GM12875 (cell line): ENCODE measurements around the gene ATP11B.

Experiments
- H3K4me3 ChIP-seq: one replicate; pipeline ENCODE4 v1.5.1; 2011; ENCODE audit warnings: low read depth, low read length, control low read depth
- TF ChIP-seq, protein P1 (sequence below): IDR thresholded peaks from 2 replicates; pipeline ENCODE4 v1.5.1; 2011; ENCODE audit warnings: low read depth, mild to moderate bottlenecking, control low read depth, inconsistent platforms, low read length, moderate library complexity, borderline replicate concordance; ENCODE audit not compliant: insufficient read depth

Gene ATP11B

DNA sequence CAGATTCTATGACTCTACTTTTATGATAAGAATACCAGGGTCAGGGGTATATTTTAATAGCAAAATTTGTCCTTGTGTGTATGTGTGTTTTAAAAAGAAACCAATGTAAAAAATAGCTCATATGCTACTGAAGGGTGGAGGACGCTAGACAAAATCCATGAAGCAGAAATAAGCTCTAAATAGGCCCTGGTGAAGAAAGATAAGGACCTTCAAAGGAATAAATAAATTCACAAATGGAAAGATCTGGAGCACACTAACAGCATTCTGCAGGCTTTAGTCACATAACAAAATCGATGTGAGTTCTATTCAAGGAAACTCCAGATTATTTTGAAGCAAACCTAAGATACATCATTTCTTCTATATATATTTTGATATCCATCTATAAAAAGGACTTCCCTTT is 27.2 kb upstream of the ATP11B start:
- TF ChIP-seq, protein P1, sequence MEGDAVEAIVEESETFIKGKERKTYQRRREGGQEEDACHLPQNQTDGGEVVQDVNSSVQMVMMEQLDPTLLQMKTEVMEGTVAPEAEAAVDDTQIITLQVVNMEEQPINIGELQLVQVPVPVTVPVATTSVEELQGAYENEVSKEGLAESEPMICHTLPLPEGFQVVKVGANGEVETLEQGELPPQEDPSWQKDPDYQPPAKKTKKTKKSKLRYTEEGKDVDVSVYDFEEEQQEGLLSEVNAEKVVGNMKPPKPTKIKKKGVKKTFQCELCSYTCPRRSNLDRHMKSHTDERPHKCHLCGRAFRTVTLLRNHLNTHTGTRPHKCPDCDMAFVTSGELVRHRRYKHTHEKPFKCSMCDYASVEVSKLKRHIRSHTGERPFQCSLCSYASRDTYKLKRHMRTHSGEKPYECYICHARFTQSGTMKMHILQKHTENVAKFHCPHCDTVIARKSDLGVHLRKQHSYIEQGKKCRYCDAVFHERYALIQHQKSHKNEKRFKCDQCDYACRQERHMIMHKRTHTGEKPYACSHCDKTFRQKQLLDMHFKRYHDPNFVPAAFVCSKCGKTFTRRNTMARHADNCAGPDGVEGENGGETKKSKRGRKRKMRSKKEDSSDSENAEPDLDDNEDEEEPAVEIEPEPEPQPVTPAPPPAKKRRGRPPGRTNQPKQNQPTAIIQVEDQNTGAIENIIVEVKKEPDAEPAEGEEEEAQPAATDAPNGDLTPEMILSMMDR: no peak
- H3K4me3 ChIP-seq: no peak overlapping the region

DNA sequence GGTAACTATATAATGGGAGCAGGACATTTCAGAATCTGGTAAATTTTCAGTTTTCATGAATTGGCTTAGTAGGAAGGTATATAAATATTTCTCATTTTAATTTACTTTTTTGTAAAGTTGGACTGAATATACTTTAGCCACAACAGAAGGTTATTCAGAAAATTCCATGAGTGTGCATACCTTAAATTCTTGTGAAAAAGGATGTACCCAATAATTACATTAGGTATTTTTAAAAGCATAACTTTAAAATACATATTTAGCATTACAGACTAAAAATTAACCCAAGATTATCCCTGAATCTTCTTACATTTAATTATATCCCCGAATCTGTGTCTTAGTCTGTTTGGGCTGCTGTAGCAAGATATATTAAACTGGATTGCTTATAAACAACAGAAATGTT is 24.9 kb upstream of the ATP11B start:
- TF ChIP-seq, protein P1: no peak
- H3K4me3 ChIP-seq: no peak overlapping the region

DNA sequence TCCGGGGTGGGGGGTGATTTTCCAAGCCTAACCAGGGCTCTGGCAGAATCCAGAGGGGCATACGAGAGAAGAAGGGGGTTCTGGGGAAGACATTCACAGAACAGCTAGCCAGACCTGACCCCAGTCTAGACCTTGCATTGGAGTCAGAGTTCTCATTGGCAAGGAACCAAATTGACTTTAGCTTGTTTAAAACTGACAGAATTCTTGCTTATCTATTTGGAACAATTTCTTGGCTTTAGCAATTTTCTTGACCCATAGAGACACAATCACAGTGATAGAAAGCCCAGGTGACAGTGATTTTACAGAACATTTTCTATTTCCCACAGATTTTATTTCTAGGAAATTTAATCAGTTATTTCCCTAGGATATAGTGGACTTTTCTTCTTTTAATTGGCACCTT is 23.6 kb upstream of the ATP11B start:
- H3K4me3 ChIP-seq: no peak overlapping the region
- TF ChIP-seq, protein P1: no peak

DNA sequence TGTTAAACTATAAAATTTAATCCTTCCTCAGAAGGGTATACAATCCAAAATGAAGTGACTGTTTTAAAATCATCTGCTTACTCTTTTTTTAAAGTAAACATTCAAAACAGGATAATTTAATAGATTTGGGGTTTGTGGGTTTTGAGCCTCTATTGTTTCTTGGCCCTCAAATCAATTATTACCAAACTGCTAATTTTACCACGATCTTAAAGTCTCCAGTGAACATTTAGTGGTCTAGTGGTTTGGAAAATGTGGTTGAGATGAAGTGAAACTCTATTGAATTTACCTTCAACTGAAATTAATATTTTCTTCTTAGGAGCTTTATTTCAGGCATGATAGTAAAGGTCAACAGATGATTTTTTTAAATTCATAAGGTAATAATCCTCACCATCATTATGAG is 11.2 kb upstream of the ATP11B start:
- TF ChIP-seq, protein P1: no peak
- no peak overlapping the region for H3K4me3 ChIP-seq

DNA sequence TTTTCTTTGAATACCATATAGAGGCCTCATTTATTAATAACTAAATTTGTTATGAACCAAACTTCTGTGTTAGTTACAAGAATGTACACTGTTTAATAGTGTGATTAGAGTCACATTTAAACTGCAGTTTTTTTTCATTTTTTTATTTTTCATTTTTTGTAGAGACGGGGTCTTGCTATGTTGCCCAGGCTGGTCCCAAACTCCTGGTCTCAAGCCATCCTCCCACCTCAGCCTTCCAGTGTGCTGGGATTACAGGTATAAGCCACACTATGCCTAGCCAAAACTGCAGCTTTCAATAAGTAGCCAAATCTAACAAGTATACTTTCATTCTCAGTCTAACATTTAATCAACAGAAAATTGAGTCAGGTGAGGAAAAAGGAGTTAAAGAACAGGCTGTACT is 10.2 kb upstream of the ATP11B start:
- H3K4me3 ChIP-seq: no peak overlapping the region
- TF ChIP-seq, protein P1: no peak

DNA sequence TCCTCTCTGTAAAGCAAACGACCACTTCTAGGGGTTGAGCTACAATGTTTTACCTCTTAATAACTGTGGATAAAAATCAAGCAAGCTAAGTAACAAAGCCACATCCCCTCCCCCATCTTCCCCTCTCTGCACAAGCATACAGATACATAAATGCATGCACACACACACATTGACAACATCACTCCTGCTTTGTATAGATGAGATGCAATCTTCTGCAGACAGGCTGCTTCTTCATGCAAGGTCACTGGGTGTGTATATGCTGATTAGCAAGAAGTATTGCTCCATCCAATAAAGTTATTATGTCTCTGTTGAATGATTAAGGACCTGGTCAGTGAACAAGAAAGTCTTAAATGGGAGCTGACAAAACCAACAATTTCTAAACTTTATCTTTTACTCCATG is 8.8 kb upstream of the ATP11B start:
- H3K4me3 ChIP-seq: no peak overlapping the region
- TF ChIP-seq, protein P1: no peak

DNA sequence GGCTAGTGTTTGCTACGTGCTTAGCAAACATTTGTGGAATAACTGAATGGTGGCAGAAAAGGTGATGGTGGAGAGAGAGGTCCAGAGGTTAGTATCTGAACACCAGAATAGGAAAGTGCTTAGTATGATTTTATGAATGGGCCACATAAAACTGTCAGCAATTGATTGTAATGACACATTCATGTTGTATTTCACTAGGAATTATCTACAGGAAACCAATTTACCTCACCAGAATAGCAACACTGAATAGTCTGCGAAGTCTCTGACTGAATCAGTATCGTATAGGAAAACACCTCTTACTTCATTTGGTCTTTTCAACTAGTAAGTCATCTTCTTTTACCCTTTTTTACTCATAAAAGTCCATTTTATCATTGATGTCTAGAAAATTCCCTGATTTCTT is 8.2 kb upstream of the ATP11B start:
- TF ChIP-seq, protein P1: no peak
- no peak overlapping the region for H3K4me3 ChIP-seq
